OCI-LY7 (cell line): ENCODE results near the gene CCDC192.

Experiments
- CTCF ChIP-seq: fragments of 200-600 bp; sonication (generic); conservative IDR thresholded peaks from 2 replicates; pipeline ENCODE4 v1.5.1; 2014; ENCODE audit warnings: mild to moderate bottlenecking, antibody characterized with exemption, low read length, moderate library complexity, mixed read lengths
- EZH2phosphoT487 ChIP-seq: fragments of 200-600 bp; sonication (generic); IDR thresholded peaks from 2 replicates; pipeline ENCODE4 v1.6.1; 2018; ENCODE audit warnings: low read depth, borderline replicate concordance, mild to moderate bottlenecking, mixed run types, antibody characterized with exemption, low read length, moderate library complexity, mixed read lengths

- no peak for TF ChIP-seq CTCF
- TF ChIP-seq EZH2phosphoT487: no peak
Observed at GRCh38 chr5:127660047-127660733, 43.0 kb upstream of the CCDC192 start.
